Loucy (cell line): ENCODE results near the gene PAX7.

Experiments used
- H2AFZ ChIP-seq: fragments of 200-600 bp; sonication (generic); 2 replicates; pipeline ENCODE4 v1.6.0; 2016; ENCODE audit warnings: antibody characterized with exemption, mild to moderate bottlenecking, low read length, moderate library complexity
- H3F3A ChIP-seq: fragments of 200-600 bp; 2 replicates; pipeline ENCODE4 v1.6.0; 2016; ENCODE audit warnings: antibody characterized with exemption, low read depth, mild to moderate bottlenecking
- H3K27me3 ChIP-seq: fragments of 200-600 bp; sonication (generic); 2 replicates; pipeline ENCODE4 v1.6.1; 2014; ENCODE audit warnings: low read length, mild to moderate bottlenecking; ENCODE audit not compliant: insufficient read depth, poor library complexity, severe bottlenecking
- H3K36me3 ChIP-seq: fragments of 200-600 bp; sonication (generic); 2 replicates; pipeline ENCODE4 v1.6.1; 2016; ENCODE audit warnings: low read length; ENCODE audit not compliant: insufficient read depth
- H3K4me1 ChIP-seq: fragments of 200-600 bp; sonication (generic); 2 replicates; pipeline ENCODE4 v1.5.1; 2014; ENCODE audit warnings: low read length, mild to moderate bottlenecking; ENCODE audit not compliant: insufficient read depth, poor library complexity, severe bottlenecking
- H3K4me2 ChIP-seq: fragments of 200-600 bp; sonication (generic); 2 replicates; pipeline ENCODE4 v1.6.0; 2014; ENCODE audit warnings: antibody characterized with exemption, low read length, low read depth, mild to moderate bottlenecking; ENCODE audit not compliant: poor library complexity, severe bottlenecking
- H3K4me3 ChIP-seq: fragments of 200-600 bp; sonication (generic); 2 replicates; pipeline ENCODE4 v1.5.1; 2014; ENCODE audit warnings: low read length, mild to moderate bottlenecking, mixed read lengths; ENCODE audit not compliant: poor library complexity, severe bottlenecking
- H3K79me2 ChIP-seq: fragments of 200-600 bp; sonication (generic); 2 replicates; pipeline ENCODE4 v1.6.1; 2014; ENCODE audit warnings: low read length; ENCODE audit not compliant: insufficient read depth
- H3K9ac ChIP-seq: fragments of 200-600 bp; sonication (generic); 2 replicates; pipeline ENCODE4 v1.6.0; 2014; ENCODE audit warnings: mild to moderate bottlenecking, low read depth, low read length, moderate library complexity; ENCODE audit not compliant: poor library complexity, severe bottlenecking
- H3K9me2 ChIP-seq: fragments of 200-600 bp; sonication (generic); replicated peaks from 2 replicates; pipeline ENCODE4 v1.6.1; 2016; ENCODE audit warnings: low read depth, low read length, mixed read lengths
- H3K9me3 ChIP-seq: fragments of 200-600 bp; sonication (generic); 2 replicates; pipeline ENCODE4 v1.6.1; 2014; ENCODE audit warnings: mild to moderate bottlenecking, antibody characterized with exemption, low read length, low read depth; ENCODE audit not compliant: insufficient read depth
- H4K20me1 ChIP-seq: fragments of 200-600 bp; sonication (generic); 2 replicates; pipeline ENCODE4 v1.6.0; 2014; ENCODE audit warnings: antibody characterized with exemption, low read length, mild to moderate bottlenecking; ENCODE audit not compliant: insufficient read depth, poor library complexity, severe bottlenecking
- CTCF ChIP-seq: fragments of 200-600 bp; sonication (generic); conservative IDR thresholded peaks from 2 replicates; pipeline ENCODE4 v1.5.1; 2014; ENCODE audit warnings: mild to moderate bottlenecking, antibody characterized with exemption, low read length
- EZH2phosphoT487 ChIP-seq: fragments of 200-600 bp; IDR thresholded peaks from 2 replicates; pipeline ENCODE4 v1.6.1; 2018; ENCODE audit warnings: antibody characterized with exemption, mild to moderate bottlenecking, moderate library complexity, borderline replicate concordance

The PAX7 gene

GRCh38 chr1:18602533-18603211 lies 28.0 kb upstream of the PAX7 start:
- no peak overlapping the region for H2AFZ ChIP-seq

GRCh38 chr1:18603212-18603852 lies 27.3 kb upstream of the PAX7 start:
- no peak overlapping the region for H3K9ac ChIP-seq
- H3K4me1 ChIP-seq: no peaks in the 10 kb centered on the region
- TF ChIP-seq CTCF (no peak), EZH2phosphoT487 (no peak)
- no peak overlapping the region for H2AFZ ChIP-seq
- H3K27me3 ChIP-seq: no peaks in the 10 kb centered on the region
- no peaks in the 10 kb centered on the region for H3F3A ChIP-seq
- H3K4me3 ChIP-seq: no peak overlapping the region
- no peaks in the 10 kb centered on the region for H4K20me1 ChIP-seq
- no peaks in the 10 kb centered on the region for H3K9me2 ChIP-seq
- no peaks in the 10 kb centered on the region for H3K79me2 ChIP-seq
- H3K36me3 ChIP-seq: no peaks in the 10 kb centered on the region
- no peak overlapping the region for H3K4me2 ChIP-seq
- no peaks in the 10 kb centered on the region for H3K9me3 ChIP-seq

More at GRCh38 chr1:18602533-18603211, 28.0 kb upstream of the PAX7 start:
- H3K79me2 ChIP-seq: no peaks in the 10 kb centered on the region
- H3K27me3 ChIP-seq: no peaks in the 10 kb centered on the region
- no peak for TF ChIP-seq EZH2phosphoT487
- H3K36me3 ChIP-seq: no peaks in the 10 kb centered on the region
- no peak overlapping the region for H3K9ac ChIP-seq
- no peaks in the 10 kb centered on the region for H3F3A ChIP-seq
- H3K9me3 ChIP-seq: no peaks in the 10 kb centered on the region
- no peak overlapping the region for H3K4me3 ChIP-seq
- no peaks in the 10 kb centered on the region for H4K20me1 ChIP-seq
- H3K4me2 ChIP-seq: no peak overlapping the region
- H3K4me1 ChIP-seq: no peaks in the 10 kb centered on the region
- no peaks in the 10 kb centered on the region for H3K9me2 ChIP-seq

- H3K9me3 ChIP-seq: no peaks in the 10 kb centered on the region
- no peaks in the 10 kb centered on the region for H3K9me2 ChIP-seq
- H3K9ac ChIP-seq: no peak overlapping the region
- H4K20me1 ChIP-seq: no peaks in the 10 kb centered on the region
- no peaks in the 10 kb centered on the region for H3K27me3 ChIP-seq
- no peaks in the 10 kb centered on the region for H3K36me3 ChIP-seq
- H3F3A ChIP-seq: no peaks in the 10 kb centered on the region
- TF ChIP-seq EZH2phosphoT487: no peak
- no peak for TF ChIP-seq CTCF
- no peaks in the 10 kb centered on the region for H3K79me2 ChIP-seq
- no peak overlapping the region for H2AFZ ChIP-seq
- no peak overlapping the region for H3K4me2 ChIP-seq
- H3K4me1 ChIP-seq: no peaks in the 10 kb centered on the region
- no peak overlapping the region for H3K4me3 ChIP-seq
Measured at GRCh38 chr1:18606443-18607288, 24.0 kb upstream of the PAX7 start.
